K562 (cell line): Measurements from ENCODE around the gene APLF. TPM values are rescaled to one million over a fixed set of nuclear protein-coding genes. Genes with fewer than 3 reads are reported as not detected.

Experiments used
- ATAC-seq: fragments of 200-7000 bp; cut with Tn5 transposase; 3 replicates; pipeline ENCODE4 v1.9.1; 2020; ENCODE audit warnings: moderate library complexity
- BruUV-seq: library from RNA; stranded (reverse); fragments of 400-500 nt; replicated peaks from 2 replicates; lab custom pipeline; 2021; lab: Mats Ljungman, UMichigan
- CTCF ChIA-PET: fragments of 300-600 bp; formaldehyde crosslinking; extraction: SDS; loops from one replicate; lab custom pipeline; 2021; ENCODE audit warnings: low intra/inter-chr PET ratio; lab: Yijun Ruan, JAX
- POLR2A ChIA-PET: fragments of 300-600, 350-650 bp; sonication (Branson Sonifier 250); formaldehyde crosslinking; extraction: SDS; loops from one replicate; lab custom pipeline; 2021; ENCODE audit warnings: antibody characterized with exemption, inconsistent platforms; lab: Yijun Ruan, JAX
- DNase-seq, 4 experiments: peaks; one replicate each; pipeline versions ENCODE4 v3.0.0 to v3.0.0-alpha.2; 2011 to 2018; ENCODE audit warnings: low spot score in 3 of 4, mixed read lengths in 3 of 4; ENCODE audit errors: extremely low read depth in 1 of 4
- FAIRE-seq: peaks from 2 replicates; lab custom pipeline; 2011; peaks lifted over from hg19 to GRCh38; lab: Jason Lieb, UNC
- H2AFZ ChIP-seq: 2 replicates; pipeline ENCODE4 v1.6.0; 2011; ENCODE audit warnings: low read depth, low read length, control low read depth, inconsistent platforms
- H3K27ac ChIP-seq: fragments of 200-600 bp; 3 replicates; pipeline ENCODE4 v1.8.0; 2011; ENCODE audit warnings: low read depth, mild to moderate bottlenecking, control low read depth, inconsistent platforms, low read length, moderate library complexity, mixed read lengths; ENCODE audit errors: extremely low read depth
- H3K27me3 ChIP-seq, 2 experiments: fragments of 300-600 bp in 1 of 2; 2 replicates in 1 of 2; 3 replicates in 1 of 2; pipeline versions ENCODE4 v1.6.0 to v1.8.0; 2011; ENCODE audit warnings: inconsistent platforms in 2 of 2, low read length in 2 of 2, mild to moderate bottlenecking in 1 of 2, mixed read lengths in 1 of 2, moderate library complexity in 1 of 2; ENCODE audit not compliant: control insufficient read depth in 2 of 2, insufficient read depth in 2 of 2
- H3K36me3 ChIP-seq: fragments of 300-600 bp; 3 replicates; pipeline ENCODE4 v1.8.0; 2011; ENCODE audit warnings: mild to moderate bottlenecking, low read length, inconsistent platforms; ENCODE audit not compliant: control insufficient read depth, insufficient read depth
- H3K4me1 ChIP-seq, 2 experiments: fragments of 200-600 bp in 1 of 2; replicated peaks in 1 of 2; 2 replicates in 1 of 2; 3 replicates in 1 of 2; pipeline versions ENCODE4 v1.5.1 to v1.8.0; 2011; ENCODE audit warnings: inconsistent platforms in 2 of 2, low read length in 2 of 2, mild to moderate bottlenecking in 1 of 2, mixed read lengths in 1 of 2, moderate library complexity in 1 of 2; ENCODE audit not compliant: control insufficient read depth in 2 of 2, insufficient read depth in 2 of 2
- H3K4me2 ChIP-seq: 2 replicates; pipeline ENCODE4 v1.6.1; 2011; ENCODE audit warnings: low read length, control low read depth, inconsistent platforms, mixed read lengths; ENCODE audit not compliant: insufficient read depth
- H3K4me3 ChIP-seq: fragments of 200-600 bp; sonication (generic), shearing (Covaris generic); 2 replicates; pipeline ENCODE4 v1.5.1; 2016; ENCODE audit warnings: control low read depth, inconsistent platforms
- H3K79me2 ChIP-seq: fragments of 200-600 bp; 3 replicates; pipeline ENCODE4 v1.8.0; 2011; ENCODE audit warnings: low read length, inconsistent platforms; ENCODE audit not compliant: control insufficient read depth, insufficient read depth
- H3K9ac ChIP-seq, 2 experiments: 2 replicates each; pipeline versions ENCODE4 v1.6.0 to v1.6.1; 2011; ENCODE audit warnings: low read depth in 2 of 2, low read length in 2 of 2, control low read depth in 1 of 2, inconsistent platforms in 1 of 2, mild to moderate bottlenecking in 1 of 2, mixed read lengths in 1 of 2; ENCODE audit not compliant: insufficient read depth in 1 of 2
- H3K9me1 ChIP-seq: one replicate; pipeline ENCODE4 v1.6.0; 2011; ENCODE audit warnings: inconsistent platforms, mild to moderate bottlenecking, low read length, moderate library complexity; ENCODE audit not compliant: control insufficient read depth, insufficient read depth
- H3K9me3 ChIP-seq: replicated peaks from 2 replicates; pipeline ENCODE4 v1.5.1; 2011; ENCODE audit warnings: low read depth, low read length, inconsistent platforms; ENCODE audit not compliant: control insufficient read depth, insufficient read depth
- H4K20me1 ChIP-seq: replicated peaks from 2 replicates; pipeline ENCODE4 v1.6.1; 2011; ENCODE audit warnings: low read length, inconsistent platforms, mixed read lengths; ENCODE audit not compliant: control insufficient read depth, insufficient read depth
- ATF1 ChIP-seq, 2 experiments: fragments of 450-650 bp in 1 of 2; IDR thresholded peaks; 2 replicates each; pipeline ENCODE4 v1.6.1; 2016; ENCODE audit warnings: missing compliant biosample characterization in 1 of 2, missing genetic modification characterization in 1 of 2
- COPS2 ChIP-seq: fragments of 450-650 bp; conservative IDR thresholded peaks from 2 replicates; pipeline ENCODE4 v1.6.1; 2016; ENCODE audit warnings: mild to moderate bottlenecking, moderate library complexity
- E4F1 ChIP-seq: fragments of 250-450 bp; sonication (Bioruptor Pico); IDR thresholded peaks from 2 replicates; pipeline ENCODE4 v1.5.0; 2021; ENCODE audit warnings: mild to moderate bottlenecking, borderline replicate concordance
- EGR1 ChIP-seq: fragments of 450-650 bp; conservative IDR thresholded peaks from 2 replicates; pipeline ENCODE4 v1.6.1; 2017; ENCODE audit warnings: mild to moderate bottlenecking
- FOXA3 ChIP-seq, 2 experiments: fragments of 450-650 bp in 1 of 2; sonication (generic) in 1 of 2; formaldehyde crosslinking; IDR thresholded peaks in 1 of 2; conservative IDR thresholded peaks in 1 of 2; 2 replicates each; pipeline versions ENCODE4 v1.4.0 to v1.8.0; 2020 to 2022; ENCODE audit warnings: mild to moderate bottlenecking in 2 of 2, missing genetic modification reagents in 1 of 2
- FOXK2 ChIP-seq, 2 experiments: fragments of 450-650 bp; IDR thresholded peaks in 1 of 2; conservative IDR thresholded peaks in 1 of 2; 2 replicates each; pipeline ENCODE4 v1.6.1; 2016; ENCODE audit warnings: low read depth in 2 of 2, mild to moderate bottlenecking in 1 of 2
- NKRF ChIP-seq: fragments of 450-650 bp; IDR thresholded peaks from 2 replicates; pipeline ENCODE4 v1.6.1; 2016; ENCODE audit warnings: borderline replicate concordance
- OTX1 ChIP-seq: fragments of 450-650 bp; formaldehyde crosslinking; IDR thresholded peaks from 2 replicates; pipeline ENCODE4 v1.4.0; 2022; ENCODE audit warnings: mild to moderate bottlenecking
- POLR3G ChIP-seq: IDR thresholded peaks from 2 replicates; pipeline ENCODE4 v1.6.1; 2011; ENCODE audit not compliant: insufficient read length, insufficient replicate concordance; ENCODE audit errors: extremely low read depth
- RBM15 ChIP-seq: fragments of 200-400 bp; formaldehyde crosslinking; IDR thresholded peaks from 2 replicates; pipeline ENCODE4 v1.6.1; 2018; ENCODE audit warnings: mild to moderate bottlenecking, low read length, moderate library complexity; ENCODE audit not compliant: insufficient read depth
- TAF15 ChIP-seq: fragments of 200-400 bp; formaldehyde crosslinking; IDR thresholded peaks from 2 replicates; pipeline ENCODE4 v1.6.1; 2017; ENCODE audit warnings: mild to moderate bottlenecking, low read depth, low read length, moderate library complexity
- TAF9B ChIP-seq: fragments of 450-650 bp; IDR thresholded peaks from 2 replicates; pipeline ENCODE4 v1.6.1; 2018; ENCODE audit warnings: mild to moderate bottlenecking; ENCODE audit not compliant: partially characterized antibody
- XRCC3 ChIP-seq: fragments of 450-650 bp; IDR thresholded peaks from 2 replicates; pipeline ENCODE4 v1.6.1; 2017; ENCODE audit warnings: mild to moderate bottlenecking, moderate library complexity
- ZBTB33 ChIP-seq: sonication (generic); formaldehyde crosslinking; IDR thresholded peaks from 2 replicates; pipeline ENCODE4 v1.8.1; 2023; ENCODE audit warnings: mild to moderate bottlenecking, missing genetic modification reagents
- ZNF780A ChIP-seq: fragments of 250-450 bp; sonication (Bioruptor Pico); IDR thresholded peaks from 2 replicates; pipeline ENCODE4 v1.5.0; 2021; ENCODE audit warnings: mild to moderate bottlenecking
- WGBS: fragments of 100-300 bp; shearing (Covaris generic); methylation state at CpG from one replicate; pipeline ENCODE4 v1.1.6; 2016; ENCODE audit warnings: low coverage, mixed read lengths; ENCODE audit not compliant: insufficient coverage; ENCODE audit errors: missing lambda C conversion rate; 5-methylcytosine and 5-hydroxymethylcytosine counted together
- in situ Hi-C: fragments of 300-500 bp; cut with MboI; formaldehyde crosslinking; loops from 4 replicates; pipeline ENCODE4 v1.15.0; 2018; ENCODE audit warnings: inconsistent platforms, mixed read lengths
- intact Hi-C: fragments of 100-400 bp; cut with micrococcal nuclease; formaldehyde crosslinking; loops from 2 replicates; pipeline ENCODE4 v1.14.2; 2022
- polyA plus RNA-seq, 8 experiments: library from polyadenylated mRNA; depleted of rRNA in 4 of 8; stranded (reverse) in 5 of 8; unstranded in 3 of 8; fragments of >200 nt; fragmentation: Nextera tagmentation in 2 of 8; fragmentation: Illumina TruSeq in 1 of 8; extraction: Ambion mirVana in 2 of 8; extraction: Trizol in 1 of 8; gene quantifications; 2 replicates each; pipeline versions ENCODE4 v1.2.1 to v1.2.3, GENCODE V29; 2011 to 2014; ENCODE audit warnings: inconsistent platforms in 1 of 8, missing spikeins in 1 of 8
- total RNA-seq, 7 experiments: library from RNA; depleted of rRNA in 6 of 7; stranded (reverse); fragments of >200 nt in 6 of 7; fragmentation: Illumina TruSeq in 2 of 7; extraction: Trizol in 2 of 7; gene quantifications; 2 replicates each; pipeline versions ENCODE4 v1.2.1 to v1.2.3, GENCODE V29; 2011 to 2021; ENCODE audit warnings: low replicate concordance in 1 of 7

The APLF gene
- total and polyA plus RNA-seq, 9 of the 15 experiments (the other 6 are each of a cell fraction or from before 2014, with no cell fraction given) = 0.07 to 1.1 (median 0.71) TPM

- no TSS peak for BruUV-seq
- FAIRE-seq (no peak), DNase-seq (no peak), ATAC-seq (no peak)
- Histone ChIP-seq H3K9ac (no peak overlapping the region), H4K20me1 (no peaks in the 10 kb centered on the region), H3K27me3 (no peaks in the 10 kb centered on the region), H3K4me3 (no peak overlapping the region), H3K9me1 (no peaks in the 10 kb centered on the region), H2AFZ (no peak overlapping the region), H3K79me2 (no peaks in the 10 kb centered on the region), H3K36me3 (no peaks in the 10 kb centered on the region), H3K4me1 (peaks cover 3 to 21% of the 10 kb centered on the region in 2 experiments; a peak in 4 of 5 replicates), H3K27ac (no peak overlapping the region), H3K9me3 (no peaks in the 10 kb centered on the region), H3K4me2 (no peak overlapping the region)
- WGBS = 19% methylated on average over 1 of the region's 1 CpG
- in situ Hi-C loops (no loop called here), intact Hi-C loops (no loop called here)
- CTCF ChIA-PET = no interaction called here
- POLR2A ChIA-PET = no interaction called here
- TF ChIP-seq ATF1 (CRISPR knock-in tag; IDR thresholded peaks at IDR 0.05) (no peak), ATF1 (tag; IDR thresholded peaks at IDR 0.05) (no peak), NKRF (no peak), FOXK2 (conservative IDR thresholded peaks at IDR 0.05 in 1 of 2, IDR thresholded peaks at IDR 0.05 in 1 of 2; ENCODE audit: low read depth in 2 of 2) (no peak), XRCC3 (no peak), ZBTB33 (no peak), FOXA3 (CRISPR knock-in tag; conservative IDR thresholded peaks at IDR 0.05 in 1 of 2, IDR thresholded peaks at IDR 0.05 in 1 of 2) (no peak), TAF15 (no peak), RBM15 (no peak), ZNF780A (no peak), COPS2 (no peak), POLR3G (no peak), E4F1 (CRISPR knock-in tag) (no peak), TAF9B (no peak), OTX1 (CRISPR knock-in tag) (no peak), EGR1 (no peak)
Measured at GRCh38 chr2:68418419-68418818, 49.0 kb upstream of the APLF start.
